HEK293 (cell line): Measurements from ENCODE around the gene TSPAN3.

Experiments
- CTCF ChIA-PET: fragments of 350-600 bp; formaldehyde crosslinking; extraction: SDS; loops from one replicate; lab custom pipeline; 2021; ENCODE audit warnings: antibody characterized with exemption; lab: Yijun Ruan, JAX
- POLR2A ChIA-PET: fragments of 300-600 bp; formaldehyde crosslinking; extraction: SDS; loops from one replicate; lab custom pipeline; 2020; ENCODE audit warnings: antibody characterized with exemption, inconsistent platforms; lab: Yijun Ruan, JAX
- H3K27ac ChIP-seq: fragments of 200-500 bp; sonication (Bioruptor generic); 2 replicates; pipeline ENCODE4 v1.5.1; 2014; ENCODE audit warnings: low read depth, low read length, control low read depth, inconsistent platforms; ENCODE audit errors: extremely low read depth
- H3K36me3 ChIP-seq, 2 experiments: fragments of 200-500 bp in 1 of 2; sonication (Bioruptor generic) in 1 of 2; 1 replicate in 1 of 2; 2 replicates in 1 of 2; pipeline ENCODE4 v1.5.1; 2014 to 2017; ENCODE audit warnings: inconsistent platforms in 2 of 2, low read length in 2 of 2; ENCODE audit not compliant: control insufficient read depth in 2 of 2, insufficient read depth in 1 of 2
- H3K4me1 ChIP-seq: fragments of 200-500 bp; sonication (Bioruptor generic); 2 replicates; pipeline ENCODE4 v1.5.1; 2014; ENCODE audit warnings: mild to moderate bottlenecking, low read length, inconsistent platforms; ENCODE audit not compliant: control insufficient read depth, insufficient read depth
- H3K4me3 ChIP-seq: 2 replicates; pipeline ENCODE4 v1.5.1; 2011; ENCODE audit warnings: low read depth, mild to moderate bottlenecking, control low read depth, low read length, moderate library complexity
- H3K9me3 ChIP-seq: fragments of 200-500 bp; sonication (Bioruptor generic); 2 replicates; pipeline ENCODE4 v1.5.1; 2014; ENCODE audit warnings: low read depth, low read length, inconsistent platforms; ENCODE audit not compliant: control insufficient read depth, insufficient read depth
- ELK4 ChIP-seq: IDR thresholded peaks from 2 replicates; pipeline ENCODE4 v1.6.1; 2011; ENCODE audit warnings: mild to moderate bottlenecking, low read depth, low read length, borderline replicate concordance
- PATZ1 ChIP-seq: fragments of 450-650 bp; formaldehyde crosslinking; IDR thresholded peaks from 2 replicates; pipeline ENCODE4 v1.5.1; 2016; ENCODE audit warnings: missing biosample characterization, missing genetic modification characterization
- ZBTB21 ChIP-seq: fragments of 450-650 bp; formaldehyde crosslinking; IDR thresholded peaks from 2 replicates; pipeline ENCODE4 v1.5.1; 2017; ENCODE audit warnings: missing biosample characterization, missing genetic modification characterization
- ZBTB44 ChIP-seq: fragments of 450-650 bp; IDR thresholded peaks from 2 replicates; pipeline ENCODE4 v1.5.1; 2018; ENCODE audit warnings: missing biosample characterization, mild to moderate bottlenecking, missing genetic modification characterization
- ZEB2 ChIP-seq: fragments of 450-650 bp; formaldehyde crosslinking; IDR thresholded peaks from 2 replicates; pipeline ENCODE4 v1.5.1; 2016; ENCODE audit warnings: missing biosample characterization, missing genetic modification characterization
- ZFP37 ChIP-seq: fragments of 450-650 bp; formaldehyde crosslinking; IDR thresholded peaks from 2 replicates; pipeline ENCODE4 v1.5.1; 2016; ENCODE audit warnings: missing biosample characterization, missing genetic modification characterization
- ZFP41 ChIP-seq: fragments of 450-650 bp; formaldehyde crosslinking; IDR thresholded peaks from 2 replicates; pipeline ENCODE4 v1.5.1; 2016; ENCODE audit warnings: missing biosample characterization, missing genetic modification characterization, borderline replicate concordance
- ZNF114 ChIP-seq: fragments of 450-650 bp; formaldehyde crosslinking; IDR thresholded peaks from 2 replicates; pipeline ENCODE4 v1.5.0; 2017; ENCODE audit warnings: missing biosample characterization, missing genetic modification characterization
- ZNF155 ChIP-seq: fragments of 450-650 bp; formaldehyde crosslinking; IDR thresholded peaks from 2 replicates; pipeline ENCODE4 v1.5.1; 2016; ENCODE audit warnings: missing biosample characterization, missing genetic modification characterization
- ZNF266 ChIP-seq: fragments of 450-650 bp; formaldehyde crosslinking; IDR thresholded peaks from 2 replicates; pipeline ENCODE4 v1.5.1; 2016; ENCODE audit warnings: missing biosample characterization, missing genetic modification characterization, low read depth
- ZNF404 ChIP-seq: fragments of 450-650 bp; formaldehyde crosslinking; IDR thresholded peaks from 2 replicates; pipeline ENCODE4 v1.5.1; 2017; ENCODE audit warnings: missing biosample characterization, missing genetic modification characterization
- ZNF530 ChIP-seq: fragments of 450-650 bp; formaldehyde crosslinking; IDR thresholded peaks from 2 replicates; pipeline ENCODE4 v1.5.1; 2016; ENCODE audit warnings: low read depth, missing biosample characterization, missing genetic modification characterization
- ZNF549 ChIP-seq: fragments of 450-650 bp; IDR thresholded peaks from 2 replicates; pipeline ENCODE4 v1.5.1; 2018; ENCODE audit warnings: missing biosample characterization, missing genetic modification characterization, mild to moderate bottlenecking, inconsistent platforms, moderate library complexity
- ZNF580 ChIP-seq: fragments of 450-650 bp; formaldehyde crosslinking; IDR thresholded peaks from 2 replicates; pipeline ENCODE4 v1.5.1; 2016; ENCODE audit warnings: missing biosample characterization, missing genetic modification characterization
- ZNF664 ChIP-seq: fragments of 450-650 bp; formaldehyde crosslinking; IDR thresholded peaks from 2 replicates; pipeline ENCODE4 v1.5.1; 2016; ENCODE audit warnings: missing biosample characterization, missing genetic modification characterization
- ZSCAN30 ChIP-seq: fragments of 450-650 bp; IDR thresholded peaks from 2 replicates; pipeline ENCODE4 v1.5.1; 2018; ENCODE audit warnings: missing biosample characterization, mild to moderate bottlenecking, missing genetic modification characterization, moderate library complexity

Gene TSPAN3

GRCh38 chr15:77002436-77002835 is 68.5 kb downstream of the TSPAN3 start (continued):
- no peak for TF ChIP-seq ZNF549 (tag by site-specific recombination)
- TF ChIP-seq ZNF530 (tag by site-specific recombination): no peak

- H3K4me1 ChIP-seq: no peaks in the 10 kb centered on the region
- no peaks in the 10 kb centered on the region for H3K9me3 ChIP-seq
- H3K27ac ChIP-seq: no peak overlapping the region
- POLR2A ChIA-PET: no interaction called here
- TF ChIP-seq ZFP37 (tag by site-specific recombination): no peak
- no peaks in the 10 kb centered on the region for H3K36me3 ChIP-seq
- no peak overlapping the region for H3K4me3 ChIP-seq
- CTCF ChIA-PET: no interaction called here
These were observed 68.9 kb downstream of the TSPAN3 start for GRCh38 chr15:77001966-77002365.

GRCh38 chr15:77001351-77001750 is 69.6 kb downstream of the TSPAN3 start:
- Histone ChIP-seq H3K4me1 (no peaks in the 10 kb centered on the region), H3K4me3 (no peak overlapping the region), H3K36me3 (no peaks in the 10 kb centered on the region), H3K27ac (no peak overlapping the region), H3K9me3 (no peaks in the 10 kb centered on the region)
- CTCF ChIA-PET: interaction anchor here (0.6 kb wide), 1 partner anchor 112 kb away, joined by 4 read pairs; no protein-coding TSS in a partner anchor
- TF ChIP-seq ELK4: no peak
- POLR2A ChIA-PET: interaction anchor here (0.6 kb wide), 1 partner anchor 397 kb away, joined by 3 read pairs; no protein-coding TSS in a partner anchor

- Histone ChIP-seq H3K27ac (no peak overlapping the region), H3K36me3 (no peaks in the 10 kb centered on the region), H3K4me3 (no peak overlapping the region), H3K4me1 (no peaks in the 10 kb centered on the region), H3K9me3 (no peaks in the 10 kb centered on the region)
- ChIA-PET CTCF (interaction anchor here (0.6 to 1.0 kb wide), 2 partner anchors 544 to 814 kb away, joined by 3 to 4 read pairs; no protein-coding TSS in a partner anchor), POLR2A (no interaction called here)
- no peak for TF ChIP-seq ZNF114 (tag by site-specific recombination)
- no peak for TF ChIP-seq ZFP41 (tag by site-specific recombination)
- no peak for TF ChIP-seq ZEB2 (tag by site-specific recombination)
- TF ChIP-seq ZSCAN30 (tag by site-specific recombination): no peak
- no peak for TF ChIP-seq ZNF266
- no peak for TF ChIP-seq ZBTB44
- TF ChIP-seq ZNF155 (tag by site-specific recombination): no peak
- TF ChIP-seq ZNF580 (tag by site-specific recombination): no peak
- no peak for TF ChIP-seq ZNF664 (tag by site-specific recombination)
- TF ChIP-seq PATZ1 (tag by site-specific recombination): no peak
- TF ChIP-seq ZNF404 (tag by site-specific recombination): no peak
- no peak for TF ChIP-seq ZBTB21
These were observed 70.9 kb downstream of the TSPAN3 start for GRCh38 chr15:76999996-77000395.
